HepG2 (cell line): Measurements from ENCODE around the gene NPB. TPM values are rescaled to one million over a fixed set of nuclear protein-coding genes. Genes with fewer than 3 reads are reported as not detected.

Source experiments
- ATAC-seq: fragments of 200-7000 bp; cut with Tn5 transposase; 3 replicates; pipeline ENCODE4 v1.9.1; 2020; ENCODE audit warnings: mild to moderate bottlenecking, moderate library complexity
- BruUV-seq: library from RNA; stranded (reverse); fragments of 400-500 nt; replicated peaks from 2 replicates; lab custom pipeline; 2021; lab: Mats Ljungman, UMichigan
- CTCF ChIA-PET: fragments of 300-600 bp; formaldehyde crosslinking; extraction: SDS; loops from one replicate; lab custom pipeline; 2021; ENCODE audit warnings: low total read pairs, inconsistent platforms, low intra/inter-chr PET ratio; lab: Yijun Ruan, JAX
- POLR2A ChIA-PET: fragments of 350-600 bp; sonication (Branson Sonifier 250); formaldehyde crosslinking; loops from one replicate; lab custom pipeline; 2020; ENCODE audit warnings: antibody characterized with exemption, inconsistent platforms; lab: Yijun Ruan, JAX
- DNase-seq: peaks from one replicate; pipeline ENCODE4 v3.0.0-alpha.2; 2015; ENCODE audit warnings: low spot score
- FAIRE-seq: peaks from 3 replicates; lab custom pipeline; 2011; peaks lifted over from hg19 to GRCh38; lab: Jason Lieb, UNC
- H2AFZ ChIP-seq: one replicate; pipeline ENCODE4 v1.6.1; 2011; ENCODE audit warnings: low read length, inconsistent platforms
- H3K27ac ChIP-seq: fragments of 300-600 bp; 3 replicates; pipeline ENCODE4 v1.8.0; 2011; ENCODE audit warnings: mixed run types, mild to moderate bottlenecking, mixed read lengths, low read length, inconsistent platforms; ENCODE audit not compliant: insufficient read depth; ENCODE audit errors: extremely low read length
- H3K27me3 ChIP-seq, 2 experiments: fragments of 200-600 bp in 1 of 2; 2 replicates in 1 of 2; 3 replicates in 1 of 2; pipeline versions ENCODE4 v1.6.0 to v1.8.0; 2011; ENCODE audit warnings: low read length in 2 of 2, mild to moderate bottlenecking in 2 of 2, moderate library complexity in 2 of 2, inconsistent platforms in 1 of 2; ENCODE audit not compliant: insufficient read depth in 2 of 2, control insufficient read depth in 1 of 2
- H3K36me3 ChIP-seq, 2 experiments: fragments of 200-600 bp in 1 of 2; replicated peaks in 1 of 2; 2 replicates in 1 of 2; 3 replicates in 1 of 2; pipeline versions ENCODE4 v1.5.1 to v1.8.0; 2011; ENCODE audit warnings: low read length in 2 of 2, inconsistent platforms in 1 of 2; ENCODE audit not compliant: insufficient read depth in 2 of 2, control insufficient read depth in 1 of 2
- H3K4me1 ChIP-seq: 2 replicates; pipeline ENCODE4 v1.5.1; 2012; ENCODE audit warnings: low read length, inconsistent platforms; ENCODE audit not compliant: insufficient read depth
- H3K4me2 ChIP-seq: 2 replicates; pipeline ENCODE4 v1.6.0; 2011; ENCODE audit warnings: low read depth, low read length, inconsistent platforms
- H3K4me3 ChIP-seq, 3 experiments: fragments of 200-600 bp in 1 of 3; sonication (generic), shearing (Covaris generic) in 1 of 3; replicated peaks in 1 of 3; 2 replicates each; pipeline ENCODE4 v1.5.1; 2011 to 2016; ENCODE audit warnings: low read length in 3 of 3, inconsistent platforms in 2 of 3, low read depth in 2 of 3, mild to moderate bottlenecking in 2 of 3, control low read depth in 1 of 3, mixed read lengths in 1 of 3; ENCODE audit not compliant: insufficient read depth in 1 of 3
- H3K79me2 ChIP-seq: one replicate; pipeline ENCODE4 v1.6.1; 2011; ENCODE audit warnings: low read length, inconsistent platforms; ENCODE audit not compliant: insufficient read depth
- H3K9ac ChIP-seq: 2 replicates; pipeline ENCODE4 v1.6.0; 2011; ENCODE audit warnings: mild to moderate bottlenecking, low read depth, low read length, inconsistent platforms; ENCODE audit not compliant: insufficient read depth
- H3K9me3 ChIP-seq: 2 replicates; pipeline ENCODE4 v1.5.1; 2012; ENCODE audit warnings: mild to moderate bottlenecking, low read length
- H4K20me1 ChIP-seq: 2 replicates; pipeline ENCODE4 v1.6.0; 2011; ENCODE audit warnings: inconsistent platforms, mild to moderate bottlenecking, low read length, moderate library complexity; ENCODE audit not compliant: insufficient read depth
- AGO2 ChIP-seq: fragments of 200-400 bp; formaldehyde crosslinking; optimal IDR thresholded peaks from 2 replicates; pipeline ENCODE3; 2017; ENCODE audit warnings: mild to moderate bottlenecking, low read depth, low read length, moderate library complexity
- AKAP8 ChIP-seq: sonication (generic); formaldehyde crosslinking; IDR thresholded peaks from 2 replicates; pipeline ENCODE4 v1.5.1; 2020; ENCODE audit warnings: mild to moderate bottlenecking, missing genetic modification reagents
- GATAD2A ChIP-seq: IDR thresholded peaks from 2 replicates; pipeline ENCODE4 v1.6.1; 2016
- GTF2F1 ChIP-seq: fragments of 150-350 bp; IDR thresholded peaks from 2 replicates; pipeline ENCODE4 v1.6.1; 2014; ENCODE audit warnings: low read length
- IKZF1 ChIP-seq: fragments of 450-650 bp; IDR thresholded peaks from 2 replicates; pipeline ENCODE4 v1.7.1; 2016
- KDM4B ChIP-seq: sonication (generic); formaldehyde crosslinking; IDR thresholded peaks from 2 replicates; pipeline ENCODE4 v1.4.0; 2020; ENCODE audit warnings: missing genetic modification reagents
- LCORL ChIP-seq, 2 experiments: fragments of 450-650 bp in 1 of 2; sonication (generic) in 1 of 2; formaldehyde crosslinking in 1 of 2; IDR thresholded peaks; 2 replicates each; pipeline versions ENCODE4 v1.5.0 to v1.6.1; 2017 to 2020; ENCODE audit warnings: antibody characterized with exemption in 1 of 2, missing genetic modification reagents in 1 of 2
- POLR2G ChIP-seq: fragments of 200-400 bp; formaldehyde crosslinking; IDR thresholded peaks from 2 replicates; pipeline ENCODE4 v1.6.1; 2018; ENCODE audit warnings: mild to moderate bottlenecking, low read depth, low read length, moderate library complexity
- SRSF1 ChIP-seq: fragments of 200-400 bp; formaldehyde crosslinking; optimal IDR thresholded peaks from 2 replicates; pipeline ENCODE3; 2017; ENCODE audit warnings: mild to moderate bottlenecking, low read depth, low read length, moderate library complexity
- TAF1 ChIP-seq: sonication (generic); formaldehyde crosslinking; IDR thresholded peaks from 2 replicates; pipeline ENCODE4 v1.4.0; 2020; ENCODE audit warnings: missing genetic modification reagents
- YY1 ChIP-seq: IDR thresholded peaks from 2 replicates; pipeline ENCODE4 v1.6.1; 2011; ENCODE audit warnings: low read length, low read depth, moderate library complexity, mild to moderate bottlenecking; ENCODE audit not compliant: insufficient read depth, insufficient replicate concordance
- ZBTB7A ChIP-seq: sonication (generic); formaldehyde crosslinking; IDR thresholded peaks from 2 replicates; pipeline ENCODE4 v1.8.0; 2022; ENCODE audit warnings: mild to moderate bottlenecking, missing genetic modification reagents
- ZNF33B ChIP-seq: sonication (generic); formaldehyde crosslinking; IDR thresholded peaks from 2 replicates; pipeline ENCODE4 v1.5.1; 2020; ENCODE audit warnings: mild to moderate bottlenecking, missing genetic modification reagents
- ZNF343 ChIP-seq: sonication (generic); formaldehyde crosslinking; IDR thresholded peaks from 2 replicates; pipeline ENCODE4 v1.4.0; 2020; ENCODE audit warnings: mild to moderate bottlenecking, missing genetic modification reagents
- ZNF550 ChIP-seq: sonication (generic); formaldehyde crosslinking; IDR thresholded peaks from 2 replicates; pipeline ENCODE4 v1.4.0; 2020; ENCODE audit warnings: mild to moderate bottlenecking, missing genetic modification reagents, borderline replicate concordance
- ZNF772 ChIP-seq: sonication (generic); formaldehyde crosslinking; IDR thresholded peaks from 2 replicates; pipeline ENCODE4 v1.5.0; 2020; ENCODE audit warnings: mild to moderate bottlenecking, missing genetic modification reagents
- ZNF788 ChIP-seq: sonication (generic); formaldehyde crosslinking; IDR thresholded peaks from 2 replicates; pipeline ENCODE4 v1.5.0; 2020; ENCODE audit warnings: mild to moderate bottlenecking, missing genetic modification reagents, borderline replicate concordance
- ZNF878 ChIP-seq: sonication (generic); formaldehyde crosslinking; IDR thresholded peaks from 2 replicates; pipeline ENCODE4 v1.8.1; 2023; ENCODE audit warnings: mild to moderate bottlenecking, missing genetic modification reagents, moderate library complexity
- ZNF883 ChIP-seq: sonication (generic); formaldehyde crosslinking; IDR thresholded peaks from 2 replicates; pipeline ENCODE4 v1.5.1; 2020; ENCODE audit warnings: mild to moderate bottlenecking, missing genetic modification reagents; ENCODE audit errors: not compliant biosample characterization
- WGBS: methylation state at CpG from one replicate; pipeline ENCODE4 v1.1.6; 2017; ENCODE audit warnings: low lambda C conversion rate; 5-methylcytosine and 5-hydroxymethylcytosine counted together
- in situ Hi-C: cut with HindIII; loops from 2 replicates; pipeline ENCODE4 v1.10.0; 2017; ENCODE audit warnings: low pct_unique_long_range_greater_than_20kb; ENCODE audit not compliant: extremely low pct_ligation_motif_present
- intact Hi-C: fragments of 100-400 bp; cut with micrococcal nuclease; formaldehyde crosslinking; loops from one replicate; pipeline ENCODE4 v1.10.0; 2022; ENCODE audit not compliant: unreplicated experiment
- polyA plus RNA-seq, 8 experiments: library from polyadenylated mRNA; depleted of rRNA in 3 of 8; stranded (reverse) in 7 of 8; unstranded in 1 of 8; fragments of >200 nt; fragmentation: Illumina TruSeq in 4 of 8; extraction: Trizol in 4 of 8; gene quantifications; 2 replicates each; pipeline versions ENCODE4 v1.2.1 to v1.2.3, GENCODE V29; 2011 to 2016; ENCODE audit warnings: low read depth in 4 of 8, missing spikeins in 1 of 8, mixed read lengths in 1 of 8; ENCODE audit not compliant: insufficient read depth in 1 of 8
- total RNA-seq, 5 experiments: library from RNA; depleted of rRNA; stranded (reverse); fragments of >200 nt; fragmentation: Illumina TruSeq; extraction: Trizol; gene quantifications; 2 replicates each; pipeline ENCODE4 v1.2.3, GENCODE V29; 2016; ENCODE audit warnings: low read depth in 1 of 5
- TF ChIP-seq, protein P1 (sequence below): sonication (generic); formaldehyde crosslinking; IDR thresholded peaks from 2 replicates; pipeline ENCODE4 v1.4.0; 2020; ENCODE audit warnings: mild to moderate bottlenecking, missing genetic modification reagents
- TF ChIP-seq, protein P2 (sequence below): sonication (generic); formaldehyde crosslinking; IDR thresholded peaks from 2 replicates; pipeline ENCODE4 v1.9.0; 2021; ENCODE audit warnings: missing genetic modification reagents, mild to moderate bottlenecking, borderline replicate concordance

NPB gene
- total and polyA plus RNA-seq, 2 of the 13 experiments (the other 11 are each of a cell fraction or from before 2014, with no cell fraction given) = 0.11 to 0.93 TPM

DNA sequence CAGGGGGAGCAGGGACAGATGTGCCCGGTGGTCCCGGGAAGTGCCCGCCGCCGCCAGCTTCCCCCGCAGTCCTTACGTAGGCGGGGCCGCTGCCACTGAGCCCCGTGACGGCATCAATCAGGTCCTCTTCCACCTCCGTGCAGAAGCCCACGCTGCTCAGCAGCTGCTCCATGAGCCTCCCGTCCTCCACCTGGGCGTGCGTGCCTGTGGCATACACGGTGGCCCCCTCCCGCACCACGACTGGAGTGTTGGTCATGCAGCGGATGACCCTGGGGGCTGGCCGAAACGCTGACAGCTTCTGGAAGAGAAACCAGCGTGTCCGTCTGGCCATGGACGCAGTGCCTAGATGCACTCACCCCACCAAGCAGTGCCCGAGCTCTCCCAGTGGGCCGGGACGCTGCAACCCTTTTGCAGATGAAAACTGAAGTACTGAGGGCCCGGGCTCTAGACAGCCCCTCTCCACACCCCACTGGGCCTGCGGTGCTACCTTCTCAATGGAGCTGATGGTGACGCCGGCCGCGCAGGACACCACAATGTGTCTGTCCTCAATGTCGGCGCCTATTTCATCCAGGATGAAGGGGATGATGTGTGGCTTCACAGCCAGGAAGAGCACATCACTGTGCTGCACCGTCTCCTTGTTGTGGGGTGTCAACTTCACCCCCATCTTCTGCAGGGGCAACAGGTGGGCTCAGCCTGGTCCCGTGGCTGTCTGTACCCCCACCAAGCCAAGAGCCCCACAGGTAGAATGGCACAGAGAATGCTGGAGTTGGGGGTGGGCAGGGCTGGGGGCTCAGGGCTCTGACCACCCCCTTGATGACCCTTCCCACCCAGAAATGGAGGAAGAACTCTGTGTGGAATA lies 33.0 kb downstream of the NPB start (continued):
- TF ChIP-seq, protein P1, sequence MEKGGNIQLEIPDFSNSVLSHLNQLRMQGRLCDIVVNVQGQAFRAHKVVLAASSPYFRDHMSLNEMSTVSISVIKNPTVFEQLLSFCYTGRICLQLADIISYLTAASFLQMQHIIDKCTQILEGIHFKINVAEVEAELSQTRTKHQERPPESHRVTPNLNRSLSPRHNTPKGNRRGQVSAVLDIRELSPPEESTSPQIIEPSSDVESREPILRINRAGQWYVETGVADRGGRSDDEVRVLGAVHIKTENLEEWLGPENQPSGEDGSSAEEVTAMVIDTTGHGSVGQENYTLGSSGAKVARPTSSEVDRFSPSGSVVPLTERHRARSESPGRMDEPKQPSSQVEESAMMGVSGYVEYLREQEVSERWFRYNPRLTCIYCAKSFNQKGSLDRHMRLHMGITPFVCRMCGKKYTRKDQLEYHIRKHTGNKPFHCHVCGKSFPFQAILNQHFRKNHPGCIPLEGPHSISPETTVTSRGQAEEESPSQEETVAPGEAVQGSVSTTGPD (CRISPR knock-in tag) = no peak

DNA sequence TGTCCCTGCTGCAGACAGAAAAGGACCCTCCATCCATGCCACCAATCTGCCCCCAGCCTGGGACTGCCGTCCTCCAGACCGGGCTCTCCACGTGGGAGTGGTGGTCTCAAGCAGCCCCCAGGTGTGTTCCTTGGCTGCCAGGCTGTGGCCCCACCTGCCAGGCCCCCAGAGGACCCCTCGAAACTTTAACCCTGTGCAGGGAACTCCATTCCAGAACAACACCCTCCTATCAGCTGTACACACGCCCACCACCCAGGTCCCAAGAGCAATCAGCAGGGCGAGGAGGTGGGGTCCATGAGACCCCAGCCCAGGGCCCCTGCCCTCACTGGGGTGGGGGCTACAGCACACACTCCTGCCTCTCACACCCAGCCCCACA lies 33.7 kb downstream of the NPB start:
- Histone ChIP-seq H3K79me2 (peaks cover 19% of the 10 kb centered on the region), H3K27ac (peak overlapping the region; percentile 1), H3K9ac (peak overlapping the region; percentile 83), H4K20me1 (peaks cover 5% of the 10 kb centered on the region; the same call in 1 of the 2 replicates), H3K36me3 (peaks cover 11 to 28% of the 10 kb centered on the region in 2 experiments), H3K4me3 (peak overlapping the region; percentile 41 to 88 (median 43)), H3K4me1 (peaks cover 64% of the 10 kb centered on the region), H3K4me2 (peak overlapping the region; percentile 86), H2AFZ (no peak overlapping the region), H3K27me3 (peaks cover 13 to 27% of the 10 kb centered on the region in 2 experiments; a peak in 4 of 5 replicates), H3K9me3 (no peaks in the 10 kb centered on the region)
- ChIA-PET CTCF (no interaction called here), POLR2A (interaction anchor here (0.6 to 7.9 kb wide), 11 partner anchors 9 to 86 kb away, joined by 4 to 71 read pairs (median 8); partner anchors contain the start of genes CENPX, LRRC45, MAFG and SIRT7)
- intact Hi-C loops (no loop called here), in situ Hi-C loops (no loop called here)
- FAIRE-seq (no peak), ATAC-seq (no peak), DNase-seq (no peak)
- WGBS = 98% methylated on average over 6 of the region's 6 CpGs
- BruUV-seq = no TSS peak
- no peak for TF ChIP-seq IKZF1
- TF ChIP-seq LCORL (IDR thresholded peaks at IDR 0.05) = no peak
- no peak for TF ChIP-seq LCORL (CRISPR knock-in tag; IDR thresholded peaks at IDR 0.05)
- TF ChIP-seq GATAD2A (CRISPR knock-in tag) = no peak
- TF ChIP-seq AGO2 = peak; percentile 7
- 0 out of 2 replicates have a peak, but pooled peaks have one; percentile 6 for TF ChIP-seq POLR2G
- TF ChIP-seq ZNF878 = no peak
- no peak for TF ChIP-seq ZNF343 (CRISPR knock-in tag)
- peak; percentile 13; the same call in 1 of the 2 replicates for TF ChIP-seq ZNF772
- no peak for TF ChIP-seq KDM4B (CRISPR knock-in tag)
- TF ChIP-seq ZBTB7A (CRISPR knock-in tag) = peak; percentile 82
- no peak for TF ChIP-seq GTF2F1
- no peak for TF ChIP-seq AKAP8 (CRISPR knock-in tag)
- peak; percentile 32 for TF ChIP-seq ZNF883 (CRISPR knock-in tag)
- 0 out of 2 replicates have a peak, but pooled peaks have one; percentile 25 for TF ChIP-seq ZNF33B (CRISPR knock-in tag)
- TF ChIP-seq, protein P2, sequence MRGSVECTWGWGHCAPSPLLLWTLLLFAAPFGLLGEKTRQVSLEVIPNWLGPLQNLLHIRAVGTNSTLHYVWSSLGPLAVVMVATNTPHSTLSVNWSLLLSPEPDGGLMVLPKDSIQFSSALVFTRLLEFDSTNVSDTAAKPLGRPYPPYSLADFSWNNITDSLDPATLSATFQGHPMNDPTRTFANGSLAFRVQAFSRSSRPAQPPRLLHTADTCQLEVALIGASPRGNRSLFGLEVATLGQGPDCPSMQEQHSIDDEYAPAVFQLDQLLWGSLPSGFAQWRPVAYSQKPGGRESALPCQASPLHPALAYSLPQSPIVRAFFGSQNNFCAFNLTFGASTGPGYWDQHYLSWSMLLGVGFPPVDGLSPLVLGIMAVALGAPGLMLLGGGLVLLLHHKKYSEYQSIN (CRISPR knock-in tag) = no peak
- TF ChIP-seq SRSF1 = peak; percentile 47
- peak; percentile 24; the same call in 1 of the 2 replicates for TF ChIP-seq TAF1 (CRISPR knock-in tag)
- TF ChIP-seq YY1 = no peak
- TF ChIP-seq ZNF550 (CRISPR knock-in tag) = 0 out of 2 replicates have a peak, but pooled peaks have one; percentile 60
- TF ChIP-seq ZNF788 (CRISPR knock-in tag) = 0 out of 2 replicates have a peak, but pooled peaks have one; percentile 9
